PC-3 (cell line): ENCODE measurements around the gene ISOC1. TPM values are rescaled to one million over a fixed set of nuclear protein-coding genes. Genes with fewer than 3 reads are reported as not detected.

Experiments
- ATAC-seq: fragments of 200-7000 bp; cut with Tn5 transposase; 2 replicates; pipeline ENCODE4 v1.9.1; 2020; ENCODE audit warnings: mild to moderate bottlenecking, moderate library complexity
- BruUV-seq: library from RNA; stranded (reverse); fragments of 400-500 nt; replicated peaks from 2 replicates; lab custom pipeline; 2021; lab: Mats Ljungman, UMichigan
- CTCF ChIA-PET: fragments of 300-600 bp; sonication (Branson Sonifier 250); formaldehyde crosslinking; loops from one replicate; lab custom pipeline; 2022; ENCODE audit warnings: antibody characterized with exemption; lab: Charles Lee
- POLR2A ChIA-PET: fragments of 300-600 bp; sonication (Branson Sonifier 250); formaldehyde crosslinking; loops from one replicate; lab custom pipeline; 2022; ENCODE audit warnings: antibody characterized with exemption; ENCODE audit not compliant: unreplicated experiment; lab: Charles Lee
- DNase-seq: peaks from one replicate; pipeline ENCODE4 v3.0.0-alpha.2; 2015
- H2AFZ ChIP-seq: fragments of 300-600 bp; sonication (generic); 2 replicates; pipeline ENCODE4 v1.6.0; 2016; ENCODE audit warnings: antibody characterized with exemption, low read length
- H3F3A ChIP-seq: fragments of 300-600 bp; sonication (generic); one replicate; pipeline ENCODE4 v1.6.0; 2017; ENCODE audit warnings: antibody characterized with exemption, low read length, control low read depth, mild to moderate bottlenecking; ENCODE audit not compliant: unreplicated experiment
- H3K27ac ChIP-seq: fragments of 300-600 bp; sonication (generic); 2 replicates; pipeline ENCODE4 v1.5.1; 2016; ENCODE audit warnings: mild to moderate bottlenecking, low read length
- H3K27me3 ChIP-seq: fragments of 300-600 bp; sonication (generic); 2 replicates; pipeline ENCODE4 v1.6.1; 2016; ENCODE audit warnings: low read length, mixed read lengths
- H3K36me3 ChIP-seq: fragments of 300-600 bp; sonication (generic); 2 replicates; pipeline ENCODE4 v1.6.1; 2016; ENCODE audit warnings: low read depth, mixed run types, low read length, mixed read lengths
- H3K4me1 ChIP-seq: fragments of 300-600 bp; sonication (generic); 2 replicates; pipeline ENCODE4 v1.5.1; 2016; ENCODE audit warnings: low read length; ENCODE audit not compliant: insufficient read depth
- H3K4me2 ChIP-seq: fragments of 300-600 bp; sonication (generic); 2 replicates; pipeline ENCODE4 v1.6.0; 2016; ENCODE audit warnings: low read length
- H3K4me3 ChIP-seq: fragments of 300-600 bp; sonication (generic); 2 replicates; pipeline ENCODE4 v1.5.1; 2016; ENCODE audit warnings: mild to moderate bottlenecking, low read length, mixed read lengths
- H3K79me2 ChIP-seq: fragments of 300-600 bp; sonication (generic); 2 replicates; pipeline ENCODE4 v1.6.1; 2017; ENCODE audit warnings: low read length, mixed read lengths
- H3K9ac ChIP-seq: fragments of 300-600 bp; sonication (generic); 2 replicates; pipeline ENCODE4 v1.6.0; 2016; ENCODE audit warnings: mild to moderate bottlenecking, low read length
- H3K9me2 ChIP-seq: fragments of 300-600 bp; sonication (generic); replicated peaks from 2 replicates; pipeline ENCODE4 v1.6.1; 2016; ENCODE audit warnings: mixed run types, low read length, mixed read lengths
- H3K9me3 ChIP-seq: fragments of 300-600 bp; sonication (generic); 2 replicates; pipeline ENCODE4 v1.6.1; 2016; ENCODE audit warnings: low read length, mixed read lengths
- H4K20me1 ChIP-seq: fragments of 300-600 bp; sonication (generic); 2 replicates; pipeline ENCODE4 v1.6.1; 2016; ENCODE audit warnings: low read length, mixed read lengths
- CTCF ChIP-seq: fragments of 300-600 bp; sonication (generic); conservative IDR thresholded peaks from 2 replicates; pipeline ENCODE4 v1.5.1; 2017; ENCODE audit warnings: antibody characterized with exemption, low read depth, mild to moderate bottlenecking, low read length
- EZH2 ChIP-seq: fragments of 300-600 bp; sonication (generic); IDR thresholded peaks from one replicate; pipeline ENCODE4 v1.6.1; 2017; ENCODE audit warnings: antibody characterized with exemption, mild to moderate bottlenecking, low read length; ENCODE audit not compliant: unreplicated experiment
- EZH2phosphoT487 ChIP-seq: fragments of 300-600 bp; sonication (generic); IDR thresholded peaks from 2 replicates; pipeline ENCODE4 v1.6.1; 2018; ENCODE audit warnings: mild to moderate bottlenecking, antibody characterized with exemption, low read length, borderline replicate concordance
- intact Hi-C: fragments of 100-400 bp; cut with micrococcal nuclease; formaldehyde crosslinking; loops from 2 replicates; pipeline ENCODE4 v1.9.0; 2023
- total RNA-seq: library from RNA; depleted of rRNA; stranded (reverse); fragments of >200 nt; gene quantifications from 2 replicates; pipeline ENCODE4 v1.2.3, GENCODE V29; 2014

The ISOC1 gene
- total RNA-seq, 1 experiment from 2014 or later = 27.3 TPM

GRCh38 chr5:129135633-129136032 is 41.1 kb downstream of the ISOC1 start:
- TF ChIP-seq EZH2phosphoT487 (no peak), EZH2 (no peak), CTCF (peak; percentile 44)
- Histone ChIP-seq H3F3A (no peaks in the 10 kb centered on the region), H3K27me3 (no peaks in the 10 kb centered on the region), H2AFZ (no peak overlapping the region), H3K79me2 (no peaks in the 10 kb centered on the region), H3K4me3 (no peak overlapping the region), H3K9me3 (no peaks in the 10 kb centered on the region), H3K9me2 (no peaks in the 10 kb centered on the region), H3K4me2 (no peak overlapping the region), H3K27ac (no peak overlapping the region), H3K4me1 (no peaks in the 10 kb centered on the region), H3K9ac (no peak overlapping the region), H3K36me3 (no peaks in the 10 kb centered on the region), H4K20me1 (no peaks in the 10 kb centered on the region)
- POLR2A ChIA-PET = no interaction called here
- CTCF ChIA-PET = no interaction called here
- DNase-seq (peak; percentile 41), ATAC-seq (no peak; the same call in 1 of the 2 replicates)
- intact Hi-C loops = no loop called here
- no TSS peak for BruUV-seq

- intact Hi-C loops = no loop called here
- ChIA-PET POLR2A (no interaction called here), CTCF (no interaction called here)
- H3K4me2 ChIP-seq = no peak overlapping the region
- no peaks in the 10 kb centered on the region for H3F3A ChIP-seq
- H3K79me2 ChIP-seq = no peaks in the 10 kb centered on the region
- H3K9me2 ChIP-seq = no peaks in the 10 kb centered on the region
- DNase-seq = no peak
- TF ChIP-seq CTCF (no peak), EZH2 (no peak), EZH2phosphoT487 (no peak)
- H4K20me1 ChIP-seq = no peaks in the 10 kb centered on the region
- no TSS peak for BruUV-seq
- H3K27ac ChIP-seq = no peak overlapping the region
- no peaks in the 10 kb centered on the region for H3K27me3 ChIP-seq
- ATAC-seq = no peak
- no peak overlapping the region for H3K9ac ChIP-seq
- H3K9me3 ChIP-seq = no peaks in the 10 kb centered on the region
- H3K36me3 ChIP-seq = no peaks in the 10 kb centered on the region
- no peaks in the 10 kb centered on the region for H3K4me1 ChIP-seq
- no peak overlapping the region for H3K4me3 ChIP-seq
- no peak overlapping the region for H2AFZ ChIP-seq
Measured at GRCh38 chr5:129137637-129138036, 43.1 kb downstream of the ISOC1 start.

GRCh38 chr5:129141078-129141477 is 46.5 kb downstream of the ISOC1 start:
- TF ChIP-seq EZH2 = no peak

More at GRCh38 chr5:129141078-129141477, 46.5 kb downstream of the ISOC1 start:
- no peak for DNase-seq
- no peak for ATAC-seq
- BruUV-seq = no TSS peak
- no peaks in the 10 kb centered on the region for H3K36me3 ChIP-seq
- H3K9me3 ChIP-seq = no peaks in the 10 kb centered on the region
- H3K27me3 ChIP-seq = no peaks in the 10 kb centered on the region
- H3K9ac ChIP-seq = no peak overlapping the region
- H4K20me1 ChIP-seq = no peaks in the 10 kb centered on the region
- intact Hi-C loops = no loop called here
- no peaks in the 10 kb centered on the region for H3F3A ChIP-seq
- no peak overlapping the region for H3K27ac ChIP-seq
- no peak overlapping the region for H3K4me3 ChIP-seq
- no peaks in the 10 kb centered on the region for H3K9me2 ChIP-seq
- no peak overlapping the region for H3K4me2 ChIP-seq
- no peaks in the 10 kb centered on the region for H3K79me2 ChIP-seq
- ChIA-PET CTCF (no interaction called here), POLR2A (no interaction called here)
- no peaks in the 10 kb centered on the region for H3K4me1 ChIP-seq
- H2AFZ ChIP-seq = no peak overlapping the region
